Measurements from ENCODE around the gene PCDHA8. TPM values are rescaled to one million over a fixed set of nuclear protein-coding genes. Genes with fewer than 3 reads are reported as not detected.
"Not testable (repeated sequence)": the region's sequence is repeated elsewhere in the genome, so short reads cannot be mapped to it uniquely, and the experiment has no call there.

The PCDHA8 gene
- total RNA-seq, 1 experiment from 2014 or later: 1.5 TPM

DNA sequence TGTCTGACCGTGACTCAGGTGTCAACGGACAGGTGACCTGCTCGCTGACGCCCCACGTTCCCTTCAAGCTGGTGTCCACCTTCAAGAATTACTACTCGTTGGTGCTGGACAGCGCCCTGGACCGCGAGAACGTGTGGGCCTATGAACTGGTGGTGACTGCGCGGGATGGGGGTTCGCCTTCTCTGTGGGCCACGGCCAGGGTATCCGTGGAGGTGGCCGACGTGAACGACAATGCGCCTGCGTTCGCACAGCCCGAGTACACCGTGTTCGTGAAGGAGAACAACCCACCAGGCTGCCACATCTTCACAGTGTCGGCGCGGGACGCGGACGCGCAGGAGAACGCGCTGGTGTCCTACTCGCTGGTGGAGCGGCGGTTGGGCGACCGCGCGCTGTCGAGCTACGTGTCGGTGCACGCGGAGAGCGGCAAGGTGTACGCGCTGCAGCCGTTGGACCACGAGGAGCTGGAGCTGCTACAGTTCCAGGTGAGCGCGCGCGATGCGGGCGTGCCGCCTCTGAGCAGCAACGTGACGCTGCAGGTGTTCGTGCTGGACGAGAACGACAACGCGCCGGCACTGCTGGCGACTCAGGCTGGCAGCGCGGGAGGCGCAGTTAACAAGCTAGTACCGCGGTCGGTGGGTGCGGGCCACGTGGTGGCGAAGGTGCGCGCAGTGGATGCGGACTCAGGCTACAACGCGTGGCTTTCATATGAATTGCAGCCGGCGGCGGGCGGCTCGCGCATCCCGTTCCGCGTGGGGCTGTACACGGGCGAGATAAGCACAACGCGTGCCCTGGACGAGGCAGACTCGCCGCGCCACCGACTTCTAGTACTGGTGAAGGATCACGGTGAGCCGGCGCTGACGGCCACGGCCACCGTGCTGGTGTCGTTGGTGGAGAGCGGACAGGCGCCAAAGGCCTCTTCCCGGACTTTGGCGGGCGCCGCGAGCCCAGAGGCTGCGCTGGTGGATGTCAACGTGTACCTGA is 29.5 kb downstream of the PCDHA8 start:
- ChIA-PET CTCF (interaction anchor here (1.1 kb wide), 1 partner anchor 8 kb away, joined by 3 read pairs; no protein-coding TSS in a partner anchor), POLR2A (ENCODE audit: low non-redundant PET) (no interaction called here)
- no peaks in the 10 kb centered on the region for H3K36me3 ChIP-seq (ENCODE audit: insufficient read depth, low read length, poor library complexity, severe bottlenecking)
- peaks cover 17% of the 10 kb centered on the region for H3K4me1 ChIP-seq (ENCODE audit: insufficient read depth, low read length, poor library complexity, severe bottlenecking)
- no peaks in the 10 kb centered on the region for H3K27me3 ChIP-seq (replicated peaks; ENCODE audit: insufficient read depth, low read depth, low read length, poor library complexity)
- H3K27ac ChIP-seq (ENCODE audit: low read depth, low read length, poor library complexity, severe bottlenecking): no peak overlapping the region
- H3K4me3 ChIP-seq (ENCODE audit: low read depth, low read length, poor library complexity, severe bottlenecking): no peak overlapping the region
- no peak for DNase-seq (ENCODE audit: low spot score)
- H3K9me3 ChIP-seq (ENCODE audit: low read depth, low read length, poor library complexity, severe bottlenecking): no peaks in the 10 kb centered on the region
- intact Hi-C loops (cut with micrococcal nuclease; ENCODE audit: unreplicated experiment): no loop called here
- BruUV-seq (replicated peaks): no TSS peak
- TF ChIP-seq, protein P1, sequence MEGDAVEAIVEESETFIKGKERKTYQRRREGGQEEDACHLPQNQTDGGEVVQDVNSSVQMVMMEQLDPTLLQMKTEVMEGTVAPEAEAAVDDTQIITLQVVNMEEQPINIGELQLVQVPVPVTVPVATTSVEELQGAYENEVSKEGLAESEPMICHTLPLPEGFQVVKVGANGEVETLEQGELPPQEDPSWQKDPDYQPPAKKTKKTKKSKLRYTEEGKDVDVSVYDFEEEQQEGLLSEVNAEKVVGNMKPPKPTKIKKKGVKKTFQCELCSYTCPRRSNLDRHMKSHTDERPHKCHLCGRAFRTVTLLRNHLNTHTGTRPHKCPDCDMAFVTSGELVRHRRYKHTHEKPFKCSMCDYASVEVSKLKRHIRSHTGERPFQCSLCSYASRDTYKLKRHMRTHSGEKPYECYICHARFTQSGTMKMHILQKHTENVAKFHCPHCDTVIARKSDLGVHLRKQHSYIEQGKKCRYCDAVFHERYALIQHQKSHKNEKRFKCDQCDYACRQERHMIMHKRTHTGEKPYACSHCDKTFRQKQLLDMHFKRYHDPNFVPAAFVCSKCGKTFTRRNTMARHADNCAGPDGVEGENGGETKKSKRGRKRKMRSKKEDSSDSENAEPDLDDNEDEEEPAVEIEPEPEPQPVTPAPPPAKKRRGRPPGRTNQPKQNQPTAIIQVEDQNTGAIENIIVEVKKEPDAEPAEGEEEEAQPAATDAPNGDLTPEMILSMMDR (conservative IDR thresholded peaks at IDR 0.05; ENCODE audit: low read depth, low read length): no peak

DNA sequence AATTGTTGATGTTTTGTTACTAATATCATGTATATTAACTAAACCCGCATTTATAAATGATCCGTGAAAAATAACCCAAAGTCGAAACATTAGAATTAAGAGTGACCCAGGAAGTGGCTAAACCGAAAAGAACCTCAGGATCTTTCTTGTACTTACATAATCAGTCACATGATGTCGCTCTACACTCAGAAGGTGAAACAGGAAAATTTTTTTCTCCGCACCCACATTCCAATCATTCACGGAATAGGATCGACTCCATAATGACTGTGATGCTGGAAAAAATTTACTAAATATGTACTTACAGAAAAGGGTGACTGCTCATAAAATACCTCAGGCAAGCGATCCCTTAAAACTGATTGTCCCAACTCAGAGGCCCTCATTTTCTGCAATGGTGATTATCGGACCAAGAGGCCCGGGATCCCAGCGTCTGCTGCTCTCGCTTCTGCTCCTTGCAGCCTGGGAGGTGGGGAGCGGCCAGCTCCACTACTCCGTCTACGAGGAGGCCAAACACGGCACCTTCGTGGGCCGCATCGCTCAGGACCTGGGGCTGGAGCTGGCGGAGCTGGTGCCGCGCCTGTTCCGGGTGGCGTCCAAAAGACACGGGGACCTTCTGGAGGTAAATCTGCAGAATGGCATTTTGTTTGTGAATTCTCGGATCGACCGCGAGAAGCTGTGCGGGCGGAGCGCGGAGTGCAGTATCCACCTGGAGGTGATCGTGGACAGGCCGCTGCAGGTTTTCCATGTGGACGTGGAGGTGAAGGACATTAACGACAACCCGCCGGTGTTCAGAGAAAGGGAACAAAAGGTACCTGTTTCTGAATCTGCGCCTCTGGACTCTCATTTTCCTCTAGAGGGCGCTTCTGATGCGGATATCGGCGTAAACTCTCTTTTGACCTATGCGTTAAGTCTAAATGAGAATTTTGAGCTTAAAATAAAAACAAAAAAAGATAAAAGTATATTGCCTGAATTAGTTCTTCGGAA is 34.4 kb downstream of the PCDHA8 start, which contains the start of gene PCDHA12:
TSS of gene PCDHA12 (plus strand) at position 224 of the 981 bp plus-strand sequence. CDS start at position 389, 165 bp downstream.
- Histone ChIP-seq H3K36me3 (ENCODE audit: insufficient read depth, low read length, poor library complexity, severe bottlenecking) (no peaks in the 10 kb centered on the region), H3K27me3 (replicated peaks; ENCODE audit: insufficient read depth, low read depth, low read length, poor library complexity) (no peaks in the 10 kb centered on the region), H3K4me3 (ENCODE audit: low read depth, low read length, poor library complexity, severe bottlenecking) (peak within 1 kb of the TSS; percentile 56), H3K9me3 (ENCODE audit: low read depth, low read length, poor library complexity, severe bottlenecking) (no peaks in the 10 kb centered on the region), H3K27ac (ENCODE audit: low read depth, low read length, poor library complexity, severe bottlenecking) (peak within 1 kb of the TSS; percentile 54), H3K4me1 (ENCODE audit: insufficient read depth, low read length, poor library complexity, severe bottlenecking) (peaks cover 17% of the 10 kb centered on the region)
- POLR2A ChIA-PET (ENCODE audit: low non-redundant PET): no interaction called here
- BruUV-seq (replicated peaks): no TSS peak
- DNase-seq (ENCODE audit: low spot score): peak; percentile 81
- CTCF ChIA-PET: interaction anchor here (0.6 to 2.1 kb wide), 7 partner anchors 19 to 490 kb away, joined by 3 to 27 read pairs (median 4); partner anchors contain the start of genes PCDHA10, PCDHA5 and PCDHAC1
- intact Hi-C loops (cut with micrococcal nuclease; ENCODE audit: unreplicated experiment): loop anchor here (2.0 kb wide), 1 partner anchor 165 kb away; no protein-coding TSS in a partner anchor
- no peak for TF ChIP-seq EZH2 (IDR thresholded peaks at IDR 0.05; ENCODE audit: borderline replicate concordance, low read depth, low read length, poor library complexity, severe bottlenecking)
- TF ChIP-seq, protein P1 (conservative IDR thresholded peaks at IDR 0.05; ENCODE audit: low read depth, low read length): peak; percentile 72

GRCh38 chr5:140876541-140877261 is 35.7 kb downstream of the PCDHA8 start:
- BruUV-seq (replicated peaks); H3K4me3 ChIP-seq (ENCODE audit: low read depth, low read length, poor library complexity, severe bottlenecking): not testable (repeated sequence)

More at GRCh38 chr5:140876541-140877261, 35.7 kb downstream of the PCDHA8 start:
- DNase-seq (ENCODE audit: low spot score); H3K36me3 ChIP-seq (ENCODE audit: insufficient read depth, low read length, poor library complexity, severe bottlenecking); H3K27ac ChIP-seq (ENCODE audit: low read depth, low read length, poor library complexity, severe bottlenecking); intact Hi-C loops (cut with micrococcal nuclease; ENCODE audit: unreplicated experiment); H3K27me3 ChIP-seq (replicated peaks; ENCODE audit: insufficient read depth, low read depth, low read length, poor library complexity); POLR2A ChIA-PET (ENCODE audit: low non-redundant PET); H3K9me3 ChIP-seq (ENCODE audit: low read depth, low read length, poor library complexity, severe bottlenecking): not testable (repeated sequence)
- peaks cover 17% of the 10 kb centered on the region for H3K4me1 ChIP-seq (ENCODE audit: insufficient read depth, low read length, poor library complexity, severe bottlenecking)
- CTCF ChIA-PET: interaction anchor here (1.4 kb wide), 1 partner anchor 50 kb away, joined by 7 read pairs; the partner anchor contains the start of gene PCDHAC1
